Non-pigmented ciliary epithelial cell (primary cell): ENCODE data around the gene KCNE4.

ENCODE experiments used
- DNase-seq: peaks from one replicate; pipeline ENCODE4 v3.0.0-alpha.2; 2010; ENCODE audit warnings: low read depth

The KCNE4 gene, protein sequence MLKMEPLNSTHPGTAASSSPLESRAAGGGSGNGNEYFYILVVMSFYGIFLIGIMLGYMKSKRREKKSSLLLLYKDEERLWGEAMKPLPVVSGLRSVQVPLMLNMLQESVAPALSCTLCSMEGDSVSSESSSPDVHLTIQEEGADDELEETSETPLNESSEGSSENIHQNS

DNA sequence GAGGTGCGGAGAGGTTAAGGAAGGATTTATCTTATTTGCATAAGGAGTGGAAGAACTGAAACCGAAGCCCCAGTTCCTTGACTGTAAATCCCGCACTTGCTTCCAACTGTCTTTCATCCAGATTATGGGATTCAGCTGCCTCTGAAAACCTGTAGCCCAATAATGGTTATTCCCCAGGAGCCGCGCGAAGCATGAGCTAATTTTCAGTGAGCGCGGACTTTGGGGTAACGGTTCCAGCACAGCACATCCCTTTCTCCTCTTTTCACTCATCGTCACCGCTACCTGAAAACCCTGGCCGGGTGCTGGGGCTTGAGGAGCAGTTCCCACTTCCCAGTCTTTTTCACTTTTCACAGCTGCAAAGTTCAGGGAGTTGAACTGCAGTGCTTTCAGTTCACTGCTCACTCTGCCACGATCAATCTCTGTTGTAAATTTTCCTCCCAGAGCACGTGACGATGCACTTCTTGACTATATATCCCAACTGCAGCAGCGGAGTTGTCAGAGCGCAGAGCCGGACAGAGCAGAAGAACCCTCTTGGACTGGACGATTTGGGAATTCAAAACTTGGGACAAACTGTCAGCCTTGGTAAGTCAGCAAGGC is at the start of gene KCNE4:
TSS of gene KCNE4 (plus strand) at position 498 of the 597 bp plus-strand sequence. CDS start 641 bp downstream, outside the sequence.
- DNase-seq = no peak

GRCh38 chr2:223003191-223003590 is 48.8 kb upstream of the KCNE4 start:
- no peak for DNase-seq

GRCh38 chr2:223005496-223005895 is 46.5 kb upstream of the KCNE4 start:
- DNase-seq = no peak

GRCh38 chr2:223007531-223007930 is 44.5 kb upstream of the KCNE4 start:
- DNase-seq = peak; percentile 48

GRCh38 chr2:223008162-223008561 is 43.8 kb upstream of the KCNE4 start:
- DNase-seq = peak; percentile 37

DNA sequence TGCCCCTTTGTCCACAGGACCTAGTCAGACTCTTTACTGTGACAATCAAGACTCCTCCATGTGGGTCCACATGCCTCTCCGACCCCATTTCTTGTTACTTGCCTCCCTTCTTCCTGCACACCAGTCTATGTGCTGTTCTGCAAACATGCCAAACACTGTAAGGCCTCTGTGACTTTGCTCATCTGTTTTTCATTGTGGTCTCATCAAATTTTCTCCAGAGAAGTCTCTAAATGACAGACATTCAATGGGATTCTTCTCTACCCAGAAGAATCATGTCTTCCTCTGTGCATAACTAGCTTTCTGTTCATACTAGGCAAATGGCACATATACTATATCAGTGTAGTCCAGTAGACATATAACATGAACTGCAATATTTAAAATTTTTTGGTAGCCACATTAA is 43.0 kb upstream of the KCNE4 start:
- DNase-seq = no peak

- peak; percentile 45 for DNase-seq
Observed at GRCh38 chr2:223010641-223011040, 41.3 kb upstream of the KCNE4 start.

DNA sequence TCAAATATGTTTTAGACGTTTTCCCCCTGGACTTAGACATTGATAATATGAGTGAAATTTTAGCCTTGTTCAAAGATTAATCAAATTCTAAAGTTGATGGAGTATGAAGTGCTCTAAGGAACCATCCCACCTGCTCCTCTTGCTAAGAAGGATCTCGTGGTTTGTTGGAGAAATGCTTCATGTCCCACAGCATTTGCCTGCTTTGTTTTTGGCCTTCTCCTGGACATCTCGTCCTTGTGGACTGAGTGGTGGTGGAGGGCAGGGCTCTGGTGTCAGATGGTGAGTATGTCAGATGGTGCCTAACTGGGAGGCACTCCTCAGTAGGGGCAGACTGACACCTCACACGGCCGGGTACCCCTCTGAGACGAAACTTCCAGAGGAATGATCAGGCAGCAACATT is 39.7 kb upstream of the KCNE4 start:
- no peak for DNase-seq

GRCh38 chr2:223019390-223019930 is 32.5 kb upstream of the KCNE4 start:
- no peak for DNase-seq

- no peak for DNase-seq
Observed at GRCh38 chr2:223019987-223020717, 31.8 kb upstream of the KCNE4 start.

DNA sequence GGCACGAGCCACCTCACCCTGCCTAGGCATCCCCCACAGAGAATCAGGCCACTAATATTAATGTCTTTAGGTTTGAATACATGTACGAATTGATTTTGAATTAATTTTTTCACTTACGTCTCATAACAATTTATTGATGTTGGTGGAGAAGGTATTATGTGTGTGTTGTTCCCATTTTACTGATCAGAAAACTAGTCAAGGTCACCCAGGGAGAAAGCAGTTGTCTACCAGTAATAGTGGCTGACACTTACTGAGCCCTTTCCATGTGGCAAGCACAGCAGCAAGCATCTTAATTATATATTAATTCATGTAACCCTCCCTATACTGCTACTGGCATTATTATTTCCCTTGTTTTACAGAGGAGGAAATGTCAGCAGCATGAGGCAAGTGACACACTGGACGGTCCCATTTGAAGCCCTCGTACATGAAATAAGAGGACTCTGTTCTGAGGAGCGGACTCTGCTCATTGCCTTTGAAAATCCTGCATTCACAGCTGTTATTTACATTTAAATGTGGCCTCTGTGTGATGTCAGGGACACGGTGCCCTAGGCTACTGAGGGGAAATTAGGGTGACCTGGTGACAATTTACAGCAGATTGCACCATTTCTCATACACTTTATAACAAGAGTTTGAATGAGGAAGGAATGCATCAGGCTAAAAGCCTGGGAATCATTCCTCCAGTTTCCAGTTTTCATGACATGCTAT is 30.9 kb upstream of the KCNE4 start:
- DNase-seq = no peak

DNA sequence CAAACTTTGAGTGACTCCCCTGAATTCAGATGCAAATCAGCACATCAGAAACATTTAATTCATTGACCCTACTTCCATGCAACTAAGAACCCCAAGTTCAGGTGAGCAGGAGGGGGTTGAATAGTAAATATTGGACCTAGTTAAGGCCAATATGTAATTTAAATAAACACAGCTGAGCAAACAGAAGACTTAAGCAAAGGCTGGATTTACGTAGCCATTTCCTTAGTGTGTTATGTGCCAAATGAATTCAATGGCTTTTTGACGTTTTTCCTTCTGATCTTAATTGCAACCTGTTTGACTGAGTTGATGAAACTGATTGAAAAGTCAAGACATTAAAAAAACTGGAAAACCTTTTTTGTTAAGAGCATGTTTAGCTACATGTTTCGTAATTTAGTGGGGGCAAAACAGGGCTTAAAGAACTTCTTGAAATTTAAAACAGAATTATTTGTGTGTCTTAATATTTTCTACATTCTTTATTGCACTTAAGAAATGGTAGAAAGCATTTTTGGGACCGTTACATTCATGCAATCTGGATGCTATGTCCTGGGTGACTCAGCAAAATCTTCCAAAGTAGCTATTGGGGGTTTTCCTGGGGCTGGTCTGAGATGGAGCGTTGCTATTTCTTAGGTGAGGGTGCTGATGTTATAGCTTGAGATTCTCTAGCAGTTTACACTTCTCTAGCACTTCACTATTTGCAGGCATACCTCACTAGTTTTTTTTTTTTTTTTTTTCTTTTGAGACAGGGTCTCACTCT is 25.5 kb upstream of the KCNE4 start:
- no peak for DNase-seq

GRCh38 chr2:223027442-223027841 is 24.5 kb upstream of the KCNE4 start:
- no peak for DNase-seq

DNA sequence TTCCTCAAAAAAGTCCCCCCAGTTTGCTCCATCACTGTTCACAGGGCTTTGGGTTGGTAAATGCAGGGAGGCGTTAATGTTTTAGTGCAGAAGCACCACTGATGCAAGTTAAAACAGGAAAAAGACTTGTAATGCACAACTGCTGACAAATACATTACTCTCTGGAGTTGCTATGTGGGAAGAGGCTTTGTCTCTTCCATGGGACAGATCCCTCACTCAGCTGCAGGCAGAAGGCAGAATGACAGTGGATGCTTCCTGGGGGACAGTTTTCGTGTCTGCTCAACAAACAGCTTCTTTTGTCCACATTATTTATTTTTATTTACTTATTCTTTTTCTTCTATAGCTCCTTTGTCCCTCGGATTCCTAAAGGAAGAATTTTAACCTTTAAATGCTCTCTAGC is 22.7 kb upstream of the KCNE4 start:
- no peak for DNase-seq

DNA sequence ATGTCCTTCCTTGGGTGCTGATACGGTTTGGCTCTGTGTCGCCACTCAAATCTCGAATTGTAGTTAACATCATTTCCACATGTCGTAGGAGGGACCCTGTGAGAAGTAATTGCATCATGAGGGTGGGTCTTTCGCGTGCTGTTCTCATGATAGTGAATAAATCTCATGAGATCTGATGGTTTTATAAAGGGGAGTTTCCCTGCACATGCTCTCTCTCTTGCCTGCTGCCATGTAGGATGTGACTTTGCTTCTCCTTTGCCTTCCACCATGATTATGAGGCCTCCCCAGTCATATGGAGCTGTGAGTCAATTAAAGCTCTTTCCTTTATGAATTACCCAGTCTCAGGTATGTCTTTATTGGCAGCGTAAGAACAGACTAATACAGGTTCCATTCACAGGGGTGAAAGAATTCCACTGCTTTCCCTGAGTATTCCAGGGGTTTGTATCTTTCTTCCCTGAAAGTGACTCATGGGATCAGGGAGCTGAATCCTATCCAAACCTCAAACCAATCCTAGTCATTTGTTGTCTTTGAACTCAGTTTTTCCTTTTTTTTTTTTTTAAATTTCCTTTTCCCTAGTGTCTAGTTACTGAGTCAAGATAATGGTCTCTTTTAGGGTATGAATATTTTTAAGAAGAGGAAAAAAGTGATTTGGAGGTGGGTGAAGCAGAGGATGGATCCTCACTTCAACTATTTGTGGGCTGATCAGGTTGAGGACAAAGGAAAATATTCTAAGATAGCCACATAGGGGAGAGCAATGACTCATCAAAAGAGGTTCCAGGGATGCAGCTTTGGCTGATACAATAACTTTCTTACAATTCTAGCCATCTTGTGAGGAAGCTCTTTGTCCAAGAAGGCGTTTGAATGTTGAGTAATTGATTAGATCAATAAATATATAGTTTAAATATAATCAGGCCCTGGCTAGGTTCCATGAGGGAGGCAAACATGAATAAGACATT is 19.5 kb upstream of the KCNE4 start:
- no peak for DNase-seq

GRCh38 chr2:223034221-223034975 is 17.6 kb upstream of the KCNE4 start:
- no peak for DNase-seq

DNA sequence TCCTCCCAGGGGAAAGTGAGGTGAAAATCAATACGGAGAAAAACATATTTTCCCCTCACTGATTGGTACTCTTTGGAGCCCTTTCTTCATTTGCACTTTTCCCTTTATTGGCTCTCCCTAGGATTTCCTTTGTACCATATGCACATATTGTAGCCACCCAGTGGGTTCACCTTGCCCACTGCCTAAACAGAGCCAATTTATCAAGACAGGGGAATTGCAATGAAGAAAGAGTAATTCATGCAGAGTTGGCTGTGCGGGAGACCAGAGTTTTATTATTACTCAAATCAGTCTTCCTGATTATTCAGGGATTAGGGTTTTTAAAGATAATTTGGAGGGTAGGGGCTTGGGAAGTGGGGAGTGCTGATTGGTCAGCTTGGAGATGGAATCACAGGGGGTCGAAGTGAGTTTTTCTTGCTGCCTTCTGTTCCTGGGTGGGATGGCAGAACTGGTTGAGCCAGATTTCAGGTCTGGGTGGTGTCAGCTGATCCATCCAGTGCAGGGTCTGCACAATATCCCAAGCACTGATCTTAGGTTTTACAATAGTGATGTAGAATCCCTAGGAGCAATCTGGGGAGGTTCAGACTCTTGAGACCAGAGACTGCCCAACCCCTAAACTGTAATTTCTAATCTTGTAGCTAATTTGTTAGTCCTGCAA is 15.1 kb upstream of the KCNE4 start:
- no peak for DNase-seq

GRCh38 chr2:223037445-223037800 is 14.6 kb upstream of the KCNE4 start:
- no peak for DNase-seq

DNA sequence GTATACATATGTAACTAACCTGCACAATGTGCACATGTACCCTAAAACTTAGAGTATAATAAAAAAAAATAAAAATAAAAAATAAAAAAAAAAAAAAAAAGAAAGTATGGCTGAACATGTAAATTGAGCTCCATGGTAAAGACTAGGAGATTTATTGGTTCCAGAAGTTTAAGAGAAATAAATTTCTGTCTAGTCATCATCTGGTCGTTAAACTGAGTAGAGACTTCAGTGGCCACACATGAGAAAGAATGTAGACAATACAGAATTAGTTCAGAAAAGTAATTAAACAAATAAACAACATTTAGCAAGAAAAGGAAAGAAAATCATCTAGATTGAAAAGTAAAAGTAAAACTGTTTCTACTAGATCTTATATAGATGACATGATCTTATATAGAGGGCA is 12.4 kb upstream of the KCNE4 start:
- DNase-seq = no peak

DNA sequence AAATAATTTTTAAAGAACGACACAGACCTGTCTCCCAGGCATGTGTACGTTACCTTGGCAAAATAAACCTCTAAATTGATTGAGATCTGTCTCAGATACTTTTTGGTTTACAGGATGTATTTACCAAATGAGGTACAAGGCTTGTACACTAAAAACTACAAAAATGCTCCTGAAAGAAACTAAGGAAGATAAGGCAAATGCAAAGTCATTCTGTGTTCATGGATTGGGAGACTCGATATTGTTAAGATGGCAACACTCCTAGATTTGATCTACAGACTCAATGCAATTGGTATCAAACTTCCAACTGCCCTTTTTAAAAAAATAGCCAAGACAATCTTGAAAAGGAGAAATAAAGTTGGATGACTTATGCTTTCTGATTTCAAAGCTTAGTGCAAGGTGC is 11.5 kb upstream of the KCNE4 start:
- DNase-seq = no peak
